WTC11 (cell line): Measurements from ENCODE around the gene AKT3. TPM values are rescaled to one million over a fixed set of nuclear protein-coding genes. Genes with fewer than 3 reads are reported as not detected.

Experiments used
- ATAC-seq: fragments of 200-7000 bp; cut with Tn5 transposase; 2 replicates; pipeline ENCODE4 v1.10.0; 2021; ENCODE audit warnings: mild to moderate bottlenecking, moderate library complexity
- CTCF ChIA-PET: fragments of 300-600 bp; sonication (Branson Sonifier 250); formaldehyde crosslinking; loops from one replicate; lab custom pipeline; 2021; ENCODE audit warnings: antibody characterized with exemption; lab: Charles Lee
- POLR2A ChIA-PET: fragments of 350-600 bp; sonication (Branson Sonifier 250); formaldehyde crosslinking; loops from one replicate; lab custom pipeline; 2021; ENCODE audit warnings: antibody characterized with exemption; lab: Charles Lee
- DNase-seq: peaks from one replicate; pipeline ENCODE4 v3.0.0; 2021; ENCODE audit warnings: low spot score
- H3K27ac Mint-ChIP-seq: 2 replicates; pipeline ENCODE4 v1.8.0; 2021; ENCODE audit warnings: mixed read lengths
- H3K27me3 Mint-ChIP-seq: 2 replicates; pipeline ENCODE4 v1.8.0; 2021; ENCODE audit warnings: low read depth, mild to moderate bottlenecking, moderate library complexity, mixed read lengths
- H3K36me3 Mint-ChIP-seq: 2 replicates; pipeline ENCODE4 v1.8.0; 2021; ENCODE audit warnings: mixed read lengths
- H3K4me1 Mint-ChIP-seq: 2 replicates; pipeline ENCODE4 v1.8.0; 2022; ENCODE audit warnings: mixed read lengths
- H3K4me3 Mint-ChIP-seq: 2 replicates; pipeline ENCODE4 v1.8.0; 2021; ENCODE audit warnings: mild to moderate bottlenecking, moderate library complexity, mixed read lengths
- H3K9me3 Mint-ChIP-seq: 2 replicates; pipeline ENCODE4 v1.8.0; 2021; ENCODE audit warnings: mixed read lengths
- EMX1 ChIP-seq: fragments of 250-450 bp; sonication (Bioruptor Pico); IDR thresholded peaks from 2 replicates; pipeline ENCODE4 v1.8.0; 2021; ENCODE audit warnings: mild to moderate bottlenecking
- ETV6 ChIP-seq: sonication (generic); formaldehyde crosslinking; IDR thresholded peaks from 2 replicates; pipeline ENCODE4 v1.8.1; 2022; ENCODE audit warnings: mild to moderate bottlenecking, missing genetic modification reagents
- FOXJ3 ChIP-seq: sonication (generic); formaldehyde crosslinking; IDR thresholded peaks from 2 replicates; pipeline ENCODE4 v1.9.0; 2021; ENCODE audit warnings: missing genetic modification reagents, mild to moderate bottlenecking, borderline replicate concordance
- FOXK1 ChIP-seq: sonication (generic); formaldehyde crosslinking; IDR thresholded peaks from 2 replicates; pipeline ENCODE4 v1.8.0; 2022; ENCODE audit warnings: mild to moderate bottlenecking, moderate library complexity, missing genetic modification reagents
- GRHL2 ChIP-seq: fragments of 250-450 bp; sonication (Bioruptor Pico); IDR thresholded peaks from 2 replicates; pipeline ENCODE4 v1.8.0; 2022; ENCODE audit warnings: mild to moderate bottlenecking, moderate library complexity; ENCODE audit not compliant: insufficient replicate concordance, severe bottlenecking
- GTF2I ChIP-seq: fragments of 250-450 bp; sonication (Bioruptor Pico); conservative IDR thresholded peaks from 2 replicates; pipeline ENCODE4 v1.4.0; 2021; ENCODE audit warnings: mild to moderate bottlenecking
- HMGA2 ChIP-seq: fragments of 250-450 bp; sonication (Bioruptor Pico); IDR thresholded peaks from 2 replicates; pipeline ENCODE4 v1.4.0; 2021; ENCODE audit warnings: mild to moderate bottlenecking, moderate library complexity
- HMGXB4 ChIP-seq: sonication (generic); formaldehyde crosslinking; IDR thresholded peaks from 2 replicates; pipeline ENCODE4 v1.8.1; 2023; ENCODE audit warnings: mild to moderate bottlenecking, moderate library complexity, missing genetic modification reagents
- NFYB ChIP-seq: sonication (generic); formaldehyde crosslinking; conservative IDR thresholded peaks from 2 replicates; pipeline ENCODE4 v1.8.0; 2022; ENCODE audit warnings: low read depth, missing genetic modification reagents
- NR1H2 ChIP-seq: sonication (generic); formaldehyde crosslinking; IDR thresholded peaks from 2 replicates; pipeline ENCODE4 v1.9.0; 2021; ENCODE audit warnings: mild to moderate bottlenecking, moderate library complexity, missing genetic modification reagents
- NR2C2 ChIP-seq: sonication (generic); formaldehyde crosslinking; IDR thresholded peaks from 2 replicates; pipeline ENCODE4 v1.8.0; 2022; ENCODE audit warnings: mild to moderate bottlenecking, missing genetic modification reagents
- NR3C1 ChIP-seq: sonication (generic); formaldehyde crosslinking; conservative IDR thresholded peaks from 2 replicates; pipeline ENCODE4 v1.8.1; 2023; ENCODE audit warnings: low read depth, mild to moderate bottlenecking, missing genetic modification reagents
- PRRX2 ChIP-seq: fragments of 250-450 bp; sonication (Bioruptor Pico); IDR thresholded peaks from 2 replicates; pipeline ENCODE4 v1.8.0; 2021; ENCODE audit warnings: mild to moderate bottlenecking
- SMAD4 ChIP-seq: sonication (generic); formaldehyde crosslinking; IDR thresholded peaks from 2 replicates; pipeline ENCODE4 v1.8.0; 2022; ENCODE audit warnings: mild to moderate bottlenecking, missing genetic modification reagents
- SOX15 ChIP-seq: fragments of 250-450 bp; sonication (Bioruptor Pico); IDR thresholded peaks from 2 replicates; pipeline ENCODE4 v1.9.0; 2021; ENCODE audit warnings: mild to moderate bottlenecking
- SP1 ChIP-seq: sonication (generic); formaldehyde crosslinking; conservative IDR thresholded peaks from 2 replicates; pipeline ENCODE4 v1.8.1; 2022; ENCODE audit warnings: missing genetic modification reagents
- ZBTB43 ChIP-seq: sonication (generic); formaldehyde crosslinking; IDR thresholded peaks from 2 replicates; pipeline ENCODE4 v1.8.1; 2023; ENCODE audit warnings: mild to moderate bottlenecking, missing genetic modification reagents
- total RNA-seq: library from RNA; stranded (reverse); gene quantifications from 3 replicates; pipeline ENCODE4 v1.2.3, GENCODE V29; 2021
- TF ChIP-seq, protein P1 (sequence below): sonication (generic); formaldehyde crosslinking; conservative IDR thresholded peaks from 2 replicates; pipeline ENCODE4 v1.8.1; 2022; ENCODE audit warnings: mild to moderate bottlenecking, missing genetic modification reagents
- TF ChIP-seq, protein P2 (sequence below): sonication (generic); formaldehyde crosslinking; IDR thresholded peaks from 2 replicates; pipeline ENCODE4 v1.8.1; 2023; ENCODE audit warnings: mild to moderate bottlenecking, missing genetic modification reagents, moderate library complexity
- TF ChIP-seq, protein P3 (sequence below): fragments of 250-450 bp; sonication (Bioruptor Pico); conservative IDR thresholded peaks from 2 replicates; pipeline ENCODE4 v1.9.0; 2021; ENCODE audit warnings: mild to moderate bottlenecking
- TF ChIP-seq, protein P4 (sequence below): sonication (generic); formaldehyde crosslinking; IDR thresholded peaks from 2 replicates; pipeline ENCODE4 v1.8.1; 2022; ENCODE audit warnings: missing genetic modification reagents, borderline replicate concordance
- TF ChIP-seq, protein P5 (sequence below): sonication (generic); formaldehyde crosslinking; IDR thresholded peaks from 2 replicates; pipeline ENCODE4 v1.8.0; 2022; ENCODE audit warnings: mild to moderate bottlenecking, missing genetic modification reagents

The AKT3 gene
- total RNA-seq, 1 experiment from 2014 or later, result 38.5 TPM

GRCh38 chr1:243733670-243734307 lies 116.3 kb downstream of the AKT3 start:
- ATAC-seq, result no peak
- peaks cover 78% of the 10 kb centered on the region for H3K4me1 Mint-ChIP-seq
- H3K4me3 Mint-ChIP-seq, result no peak overlapping the region
- ChIA-PET CTCF (no interaction called here), POLR2A (no interaction called here)
- H3K36me3 Mint-ChIP-seq, result peaks cover 4% of the 10 kb centered on the region; the same call in 1 of the 2 replicates
- peaks cover 5% of the 10 kb centered on the region for H3K9me3 Mint-ChIP-seq
- no peaks in the 10 kb centered on the region for H3K27me3 Mint-ChIP-seq
- no peak for DNase-seq
- no peak overlapping the region for H3K27ac Mint-ChIP-seq
- TF ChIP-seq GRHL2 (CRISPR knock-in tag), result no peak
- no peak for TF ChIP-seq ETV6 (CRISPR knock-in tag)
- TF ChIP-seq NR3C1, result no peak
- no peak for TF ChIP-seq HMGXB4
- TF ChIP-seq HMGA2 (CRISPR knock-in tag), result no peak
- no peak for TF ChIP-seq GTF2I
- no peak for TF ChIP-seq NR1H2 (CRISPR knock-in tag)
- TF ChIP-seq NFYB (CRISPR knock-in tag), result no peak
- no peak for TF ChIP-seq SMAD4
- TF ChIP-seq, protein P1, sequence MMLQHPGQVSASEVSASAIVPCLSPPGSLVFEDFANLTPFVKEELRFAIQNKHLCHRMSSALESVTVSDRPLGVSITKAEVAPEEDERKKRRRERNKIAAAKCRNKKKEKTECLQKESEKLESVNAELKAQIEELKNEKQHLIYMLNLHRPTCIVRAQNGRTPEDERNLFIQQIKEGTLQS (CRISPR knock-in tag), result no peak
- no peak for TF ChIP-seq ZBTB43 (CRISPR knock-in tag)
- no peak for TF ChIP-seq NR2C2
- TF ChIP-seq PRRX2 (CRISPR knock-in tag), result no peak
- TF ChIP-seq EMX1 (CRISPR knock-in tag), result no peak

- no peak for DNase-seq
- ChIA-PET POLR2A (no interaction called here), CTCF (interaction anchor here (2.0 kb wide), 1 partner anchor 16 kb away, joined by 6 read pairs; no protein-coding TSS in a partner anchor)
- peaks cover 4% of the 10 kb centered on the region; the same call in 1 of the 2 replicates for H3K36me3 Mint-ChIP-seq
- TF ChIP-seq HMGXB4 (no peak), FOXJ3 (CRISPR knock-in tag) (0 out of 2 replicates have a peak, but pooled peaks have one; percentile 68), FOXK1 (peak; percentile 83), SOX15 (no peak), SP1 (CRISPR knock-in tag) (no peak)
- TF ChIP-seq, protein P2, sequence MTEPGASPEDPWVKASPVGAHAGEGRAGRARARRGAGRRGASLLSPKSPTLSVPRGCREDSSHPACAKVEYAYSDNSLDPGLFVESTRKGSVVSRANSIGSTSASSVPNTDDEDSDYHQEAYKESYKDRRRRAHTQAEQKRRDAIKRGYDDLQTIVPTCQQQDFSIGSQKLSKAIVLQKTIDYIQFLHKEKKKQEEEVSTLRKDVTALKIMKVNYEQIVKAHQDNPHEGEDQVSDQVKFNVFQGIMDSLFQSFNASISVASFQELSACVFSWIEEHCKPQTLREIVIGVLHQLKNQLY (CRISPR knock-in tag), result no peak
- TF ChIP-seq, protein P3, sequence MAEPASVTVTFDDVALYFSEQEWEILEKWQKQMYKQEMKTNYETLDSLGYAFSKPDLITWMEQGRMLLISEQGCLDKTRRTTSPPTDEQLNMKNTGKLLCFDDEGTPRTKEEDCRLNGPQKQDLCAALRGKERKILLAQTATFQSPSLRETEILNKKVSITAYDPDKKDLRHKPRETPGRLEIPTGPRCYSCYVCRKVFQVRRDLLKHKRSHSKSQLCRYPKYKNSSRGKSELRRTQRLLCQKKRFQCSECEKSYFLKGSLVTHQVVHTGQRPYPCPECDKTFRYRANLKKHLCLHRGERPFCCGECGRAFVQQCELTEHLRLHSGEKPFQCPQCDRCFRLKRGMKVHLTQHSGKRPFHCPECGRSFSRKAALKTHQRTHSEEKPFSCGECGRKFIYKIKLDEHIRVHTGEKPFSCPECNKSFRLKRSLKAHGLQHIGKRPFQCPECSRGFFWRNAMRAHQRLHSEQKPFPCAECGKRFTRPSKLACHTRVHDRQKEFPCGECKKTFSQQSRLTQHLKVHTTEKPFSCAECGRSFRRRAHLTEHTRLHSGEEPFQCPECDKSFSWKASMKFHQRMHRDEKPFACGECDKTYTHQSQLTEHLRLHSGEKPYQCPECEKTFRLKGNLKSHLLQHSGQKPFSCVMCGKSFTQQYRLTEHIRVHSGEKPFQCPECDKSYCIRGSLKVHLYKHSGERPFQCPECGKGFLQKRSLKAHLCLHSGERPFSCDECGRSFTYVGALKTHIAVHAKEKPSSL (CRISPR knock-in tag), result no peak
- TF ChIP-seq, protein P4, sequence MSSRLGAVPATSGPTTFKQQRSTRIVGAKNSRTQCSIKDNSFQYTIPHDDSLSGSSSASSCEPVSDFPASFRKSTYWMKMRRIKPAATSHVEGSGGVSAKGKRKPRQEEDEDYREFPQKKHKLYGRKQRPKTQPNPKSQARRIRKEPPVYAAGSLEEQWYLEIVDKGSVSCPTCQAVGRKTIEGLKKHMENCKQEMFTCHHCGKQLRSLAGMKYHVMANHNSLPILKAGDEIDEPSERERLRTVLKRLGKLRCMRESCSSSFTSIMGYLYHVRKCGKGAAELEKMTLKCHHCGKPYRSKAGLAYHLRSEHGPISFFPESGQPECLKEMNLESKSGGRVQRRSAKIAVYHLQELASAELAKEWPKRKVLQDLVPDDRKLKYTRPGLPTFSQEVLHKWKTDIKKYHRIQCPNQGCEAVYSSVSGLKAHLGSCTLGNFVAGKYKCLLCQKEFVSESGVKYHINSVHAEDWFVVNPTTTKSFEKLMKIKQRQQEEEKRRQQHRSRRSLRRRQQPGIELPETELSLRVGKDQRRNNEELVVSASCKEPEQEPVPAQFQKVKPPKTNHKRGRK (CRISPR knock-in tag), result no peak
- TF ChIP-seq, protein P5, sequence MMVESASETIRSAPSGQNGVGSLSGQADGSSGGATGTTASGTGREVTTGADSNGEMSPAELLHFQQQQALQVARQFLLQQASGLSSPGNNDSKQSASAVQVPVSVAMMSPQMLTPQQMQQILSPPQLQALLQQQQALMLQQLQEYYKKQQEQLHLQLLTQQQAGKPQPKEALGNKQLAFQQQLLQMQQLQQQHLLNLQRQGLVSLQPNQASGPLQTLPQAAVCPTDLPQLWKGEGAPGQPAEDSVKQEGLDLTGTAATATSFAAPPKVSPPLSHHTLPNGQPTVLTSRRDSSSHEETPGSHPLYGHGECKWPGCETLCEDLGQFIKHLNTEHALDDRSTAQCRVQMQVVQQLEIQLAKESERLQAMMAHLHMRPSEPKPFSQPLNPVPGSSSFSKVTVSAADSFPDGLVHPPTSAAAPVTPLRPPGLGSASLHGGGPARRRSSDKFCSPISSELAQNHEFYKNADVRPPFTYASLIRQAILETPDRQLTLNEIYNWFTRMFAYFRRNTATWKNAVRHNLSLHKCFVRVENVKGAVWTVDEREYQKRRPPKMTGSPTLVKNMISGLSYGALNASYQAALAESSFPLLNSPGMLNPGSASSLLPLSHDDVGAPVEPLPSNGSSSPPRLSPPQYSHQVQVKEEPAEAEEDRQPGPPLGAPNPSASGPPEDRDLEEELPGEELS (CRISPR knock-in tag), result peak; percentile 99
- TF ChIP-seq, all 79 proteins: peak for 3
- peak; percentile 50 for ATAC-seq
- Mint-ChIP-seq H3K27me3 (no peaks in the 10 kb centered on the region), H3K4me1 (peaks cover 74% of the 10 kb centered on the region), H3K9me3 (peaks cover 5% of the 10 kb centered on the region), H3K27ac (peak overlapping the region; percentile 91), H3K4me3 (no peak overlapping the region)
Measured at GRCh38 chr1:243732637-243733036, 117.4 kb downstream of the AKT3 start.
